SK-N-SH (cell line): ENCODE results near the gene CCDC24. TPM values are rescaled to one million over a fixed set of nuclear protein-coding genes. Genes with fewer than 3 reads are reported as not detected.

Experiments
- CTCF ChIA-PET: fragments of 300-600, 350-600 bp; formaldehyde crosslinking; extraction: SDS; loops from one replicate; lab custom pipeline; 2021; lab: Yijun Ruan, JAX
- POLR2A ChIA-PET: fragments of 350-600 bp; sonication (Branson Sonifier 250); formaldehyde crosslinking; extraction: SDS; loops from one replicate; lab custom pipeline; 2020; ENCODE audit warnings: antibody characterized with exemption, inconsistent platforms; lab: Yijun Ruan, JAX
- DNase-seq: peaks from one replicate; pipeline ENCODE4 v3.0.0; 2012
- H2AFZ ChIP-seq: fragments of 200-600 bp; sonication (generic); 2 replicates; pipeline ENCODE4 v1.8.1; 2016; ENCODE audit warnings: antibody characterized with exemption, mild to moderate bottlenecking, low read depth
- H3F3A ChIP-seq: fragments of 200-600 bp; sonication (generic); replicated peaks from 2 replicates; pipeline ENCODE3; 2016; ENCODE audit warnings: antibody characterized with exemption, mild to moderate bottlenecking; ENCODE audit not compliant: insufficient read depth
- H3K27ac ChIP-seq, 2 experiments: fragments of 200-500 bp in 1 of 2; fragments of 200-600 bp in 1 of 2; sonication (Bioruptor generic) in 1 of 2; sonication (generic), shearing (Covaris generic) in 1 of 2; 2 replicates each; pipeline versions ENCODE4 v1.5.1 to v1.6.1; 2014 to 2016; ENCODE audit warnings: low read depth in 2 of 2, inconsistent platforms in 1 of 2, low read length in 1 of 2, mild to moderate bottlenecking in 1 of 2, mixed read lengths in 1 of 2
- H3K27me3 ChIP-seq: fragments of 200-600 bp; sonication (generic), shearing (Covaris generic); 2 replicates; pipeline ENCODE4 v1.6.1; 2016; ENCODE audit warnings: mixed run types; ENCODE audit not compliant: insufficient read depth
- H3K36me3 ChIP-seq, 2 experiments: fragments of 200-500 bp in 1 of 2; fragments of 200-600 bp in 1 of 2; sonication (Bioruptor generic) in 1 of 2; sonication (generic) in 1 of 2; replicated peaks in 1 of 2; 2 replicates each; pipeline versions ENCODE3 to v1.5.1; 2014 to 2016; ENCODE audit warnings: low read length in 1 of 2, mild to moderate bottlenecking in 1 of 2; ENCODE audit not compliant: insufficient read depth in 2 of 2, control insufficient read depth in 1 of 2
- H3K4me1 ChIP-seq, 2 experiments: fragments of 200-500 bp in 1 of 2; fragments of 200-600 bp in 1 of 2; sonication (Bioruptor generic) in 1 of 2; sonication (generic), shearing (Covaris generic) in 1 of 2; 2 replicates each; pipeline versions ENCODE4 v1.5.1 to v1.6.1; 2014 to 2016; ENCODE audit warnings: low read depth in 1 of 2, low read length in 1 of 2, mixed run types in 1 of 2; ENCODE audit not compliant: insufficient read depth in 2 of 2, control insufficient read depth in 1 of 2
- H3K4me2 ChIP-seq: fragments of 200-600 bp; sonication (generic), shearing (Covaris generic); 2 replicates; pipeline ENCODE4 v1.6.1; 2017; ENCODE audit warnings: mixed run types
- H3K4me3 ChIP-seq, 2 experiments: fragments of 200-500 bp in 1 of 2; fragments of 200-600 bp in 1 of 2; sonication (Bioruptor generic) in 1 of 2; sonication (generic), shearing (Covaris generic) in 1 of 2; 2 replicates each; pipeline versions ENCODE4 v1.5.1 to v1.8.1; 2014 to 2016; ENCODE audit warnings: low read depth in 2 of 2, inconsistent platforms in 1 of 2, low read length in 1 of 2, mild to moderate bottlenecking in 1 of 2, mixed read lengths in 1 of 2, moderate library complexity in 1 of 2
- H3K79me2 ChIP-seq: fragments of 200-600 bp; sonication (generic); 2 replicates; pipeline ENCODE4 v1.8.1; 2017; ENCODE audit warnings: mild to moderate bottlenecking; ENCODE audit not compliant: insufficient read depth
- H3K9ac ChIP-seq: fragments of 200-600 bp; sonication (generic); 2 replicates; pipeline ENCODE4 v1.6.1; 2017; ENCODE audit warnings: mixed run types
- H3K9me2 ChIP-seq: fragments of 200-600 bp; sonication (generic); 2 replicates; pipeline ENCODE4 v1.6.1; 2017; ENCODE audit warnings: mixed run types
- H3K9me3 ChIP-seq: fragments of 200-600 bp; sonication (generic); 2 replicates; pipeline ENCODE4 v1.6.1; 2017; ENCODE audit warnings: mixed run types, mild to moderate bottlenecking, moderate library complexity
- H4K20me1 ChIP-seq: fragments of 200-600 bp; sonication (generic); 2 replicates; pipeline ENCODE4 v1.6.1; 2017; ENCODE audit warnings: mild to moderate bottlenecking, mixed run types; ENCODE audit not compliant: insufficient read depth
- ELF1 ChIP-seq: IDR thresholded peaks from 2 replicates; pipeline ENCODE4 v1.4.0; 2012
- EP300 ChIP-seq, 2 experiments: IDR thresholded peaks; 2 replicates each; pipeline versions ENCODE4 v1.4.0 to v1.6.1; 2012; ENCODE audit warnings: borderline replicate concordance in 1 of 2, low read depth in 1 of 2, low read length in 1 of 2
- FOSL2 ChIP-seq: IDR thresholded peaks from 2 replicates; pipeline ENCODE4 v1.4.0; 2012; ENCODE audit warnings: low read depth, mild to moderate bottlenecking, moderate library complexity, borderline replicate concordance
- FOXJ3 ChIP-seq: sonication (generic); formaldehyde crosslinking; IDR thresholded peaks from 2 replicates; pipeline ENCODE4 v1.5.1; 2020; ENCODE audit warnings: mild to moderate bottlenecking, missing genetic modification reagents
- FOXM1 ChIP-seq: IDR thresholded peaks from 2 replicates; pipeline ENCODE4 v1.4.0; 2012; ENCODE audit warnings: low read depth, mild to moderate bottlenecking
- GATA2 ChIP-seq: sonication (generic); formaldehyde crosslinking; IDR thresholded peaks from 2 replicates; pipeline ENCODE4 v1.5.0; 2020; ENCODE audit warnings: mild to moderate bottlenecking, missing genetic modification reagents
- JUND ChIP-seq: IDR thresholded peaks from 2 replicates; pipeline ENCODE4 v1.4.0; 2012
- MXI1 ChIP-seq: IDR thresholded peaks from 2 replicates; pipeline ENCODE4 v1.6.1; 2012; ENCODE audit warnings: mild to moderate bottlenecking, low read depth, low read length, improper control_type of control experiment
- NRF1 ChIP-seq: IDR thresholded peaks from 2 replicates; pipeline ENCODE4 v1.6.1; 2012; ENCODE audit warnings: low read depth, mild to moderate bottlenecking, low read length
- RAD21 ChIP-seq: IDR thresholded peaks from 2 replicates; pipeline ENCODE4 v1.6.1; 2012; ENCODE audit warnings: mild to moderate bottlenecking, low read length
- RCOR1 ChIP-seq: fragments of 150-350 bp; IDR thresholded peaks from 2 replicates; pipeline ENCODE4 v1.6.1; 2017; ENCODE audit warnings: antibody characterized with exemption, low read length
- TCF12 ChIP-seq: IDR thresholded peaks from 2 replicates; pipeline ENCODE4 v1.4.0; 2012
- TEAD4 ChIP-seq: IDR thresholded peaks from 2 replicates; pipeline ENCODE4 v1.4.0; 2012; ENCODE audit warnings: mild to moderate bottlenecking, borderline replicate concordance; ENCODE audit not compliant: insufficient read depth
- WGBS: methylation state at CpG from one replicate; pipeline ENCODE4 v1.1.6; 2017; ENCODE audit warnings: low lambda C conversion rate; 5-methylcytosine and 5-hydroxymethylcytosine counted together
- polyA plus RNA-seq, 3 experiments: library from polyadenylated mRNA; depleted of rRNA; stranded (reverse); fragments of >200 nt; gene quantifications; 2 replicates each; pipeline ENCODE4 v1.2.3, GENCODE V29; 2012
- TF ChIP-seq, protein P1 (sequence below): IDR thresholded peaks from 2 replicates; pipeline ENCODE4; 2012
- TF ChIP-seq, protein P2 (sequence below): IDR thresholded peaks from 2 replicates; pipeline ENCODE4 v1.4.0; 2012; ENCODE audit warnings: low read depth
- TF ChIP-seq, protein P3 (sequence below): fragments of 150-350 bp; IDR thresholded peaks from 2 replicates; pipeline ENCODE4 v1.6.1; 2016; ENCODE audit warnings: mild to moderate bottlenecking, low read depth, low read length
- TF ChIP-seq, protein P4 (sequence below): fragments of 200-600 bp; sonication (generic); IDR thresholded peaks from 2 replicates; pipeline ENCODE4 v1.6.1; 2017; ENCODE audit warnings: antibody characterized with exemption, mild to moderate bottlenecking, moderate library complexity
- TF ChIP-seq, protein P5 (sequence below): IDR thresholded peaks from 2 replicates; pipeline ENCODE4 v1.4.0; 2012; ENCODE audit warnings: low read depth, borderline replicate concordance

CCDC24 gene
- polyA plus RNA-seq, 1 of the 3 experiments (the other 2 are of a cell fraction), result 7.5 TPM

DNA sequence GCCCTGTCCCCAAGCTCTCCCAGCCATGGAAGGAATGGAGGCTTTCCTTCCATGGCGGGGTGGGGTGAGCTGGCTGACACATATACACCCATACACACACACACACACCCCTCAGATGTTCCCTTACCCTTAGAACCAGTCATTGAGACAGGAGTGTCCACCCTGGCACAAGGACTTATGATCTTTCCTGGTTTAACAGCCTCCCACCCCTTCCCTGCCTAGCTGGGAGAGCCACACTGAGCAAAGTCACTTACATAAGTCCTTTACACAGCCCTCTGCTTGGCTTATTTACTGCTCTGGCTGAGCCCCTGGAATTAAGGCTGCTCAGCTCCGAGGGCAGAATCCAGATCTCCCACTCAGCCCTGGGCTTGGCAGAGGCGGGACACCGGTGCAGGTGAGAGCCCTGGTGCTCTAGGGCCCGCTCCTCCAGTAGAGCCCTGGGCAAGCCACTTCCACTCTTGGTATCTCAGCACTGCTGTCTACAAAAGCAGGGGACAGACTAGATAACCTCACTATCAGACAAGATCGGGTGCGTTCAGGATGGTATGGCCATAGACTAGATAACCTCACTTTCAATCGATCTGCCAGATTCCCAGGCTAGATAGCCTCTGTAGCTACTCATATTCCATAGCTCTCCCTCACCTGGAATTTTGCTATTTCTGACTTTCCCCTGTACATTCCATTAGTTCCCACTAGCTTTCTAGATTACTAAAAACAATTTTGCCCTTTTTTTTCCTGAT, 23.1 kb downstream of the CCDC24 start:
- Histone ChIP-seq H3K36me3 (no peaks in the 10 kb centered on the region), H3K4me3 (no peak overlapping the region), H2AFZ (no peak overlapping the region)
- POLR2A ChIA-PET, result no interaction called here
- TF ChIP-seq, protein P1, sequence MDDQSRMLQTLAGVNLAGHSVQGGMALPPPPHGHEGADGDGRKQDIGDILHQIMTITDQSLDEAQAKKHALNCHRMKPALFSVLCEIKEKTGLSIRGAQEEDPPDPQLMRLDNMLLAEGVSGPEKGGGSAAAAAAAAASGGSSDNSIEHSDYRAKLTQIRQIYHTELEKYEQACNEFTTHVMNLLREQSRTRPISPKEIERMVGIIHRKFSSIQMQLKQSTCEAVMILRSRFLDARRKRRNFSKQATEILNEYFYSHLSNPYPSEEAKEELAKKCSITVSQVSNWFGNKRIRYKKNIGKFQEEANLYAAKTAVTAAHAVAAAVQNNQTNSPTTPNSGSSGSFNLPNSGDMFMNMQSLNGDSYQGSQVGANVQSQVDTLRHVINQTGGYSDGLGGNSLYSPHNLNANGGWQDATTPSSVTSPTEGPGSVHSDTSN, result no peak
- TF ChIP-seq, all 33 proteins: peak for 0
- H3K4me2 ChIP-seq, result no peak overlapping the region
- H3K79me2 ChIP-seq, result no peaks in the 10 kb centered on the region
- H3K9me2 ChIP-seq, result no peaks in the 10 kb centered on the region
- no peaks in the 10 kb centered on the region for H4K20me1 ChIP-seq
- no peaks in the 10 kb centered on the region for H3K9me3 ChIP-seq
- DNase-seq, result no peak
- WGBS, result 58% methylated on average over 4 of the region's 8 CpGs
- H3K9ac ChIP-seq, result no peak overlapping the region
- H3K27me3 ChIP-seq, result no peaks in the 10 kb centered on the region
- H3K4me1 ChIP-seq, result peaks cover 3 to 6% of the 10 kb centered on the region in 2 experiments; a peak in 2 of 4 replicates
- H3K27ac ChIP-seq, result no peak overlapping the region
- H3F3A ChIP-seq, result no peaks in the 10 kb centered on the region
- CTCF ChIA-PET, result interaction anchor here (0.9 to 25.6 kb wide), 6 partner anchors 16 to 33 kb away, joined by 3 to 598 read pairs (median 7); partner anchors contain the start of genes CCDC24 and SLC6A9

DNA sequence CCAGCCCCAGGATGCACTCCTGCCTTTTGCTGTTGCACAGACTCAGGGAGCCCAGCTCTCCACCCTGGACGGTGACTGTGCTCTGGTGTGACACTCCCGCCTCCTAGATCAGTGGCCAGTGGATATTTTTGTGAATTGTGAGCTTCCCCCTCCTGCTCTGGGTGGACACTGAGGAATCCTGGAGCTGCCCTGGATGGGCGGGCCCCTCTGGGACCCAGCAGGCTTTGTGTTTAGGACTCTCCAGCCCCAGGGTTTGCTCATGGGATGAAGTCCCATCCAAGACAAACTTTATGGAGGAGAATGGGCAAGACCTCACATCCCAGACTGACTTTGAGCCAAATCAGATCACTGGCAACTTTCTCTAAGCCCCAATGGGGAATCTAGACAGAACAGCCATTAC, 23.8 kb downstream of the CCDC24 start:
- Histone ChIP-seq H3K36me3 (no peaks in the 10 kb centered on the region), H3K9me2 (no peaks in the 10 kb centered on the region), H2AFZ (no peak overlapping the region), H4K20me1 (no peaks in the 10 kb centered on the region), H3K27me3 (no peaks in the 10 kb centered on the region), H3K4me3 (no peak overlapping the region), H3K79me2 (no peaks in the 10 kb centered on the region), H3K4me1 (peaks cover 3 to 6% of the 10 kb centered on the region in 2 experiments; a peak in 2 of 4 replicates), H3K27ac (no peak overlapping the region), H3K9ac (no peak overlapping the region), H3F3A (no peaks in the 10 kb centered on the region), H3K9me3 (no peaks in the 10 kb centered on the region), H3K4me2 (no peak overlapping the region)
- DNase-seq, result no peak
- TF ChIP-seq NRF1 (no peak), FOXM1 (no peak), TCF12 (no peak), FOSL2 (no peak), RAD21 (no peak), ELF1 (no peak), TEAD4 (no peak), FOXJ3 (no peak), JUND (no peak), EP300 (IDR thresholded peaks at IDR 0.05; ENCODE audit: borderline replicate concordance in 1 of 2, low read depth in 1 of 2, low read length in 1 of 2) (no peak), GATA2 (CRISPR knock-in tag) (no peak), MXI1 (no peak), RCOR1 (no peak)
- TF ChIP-seq, protein P2, sequence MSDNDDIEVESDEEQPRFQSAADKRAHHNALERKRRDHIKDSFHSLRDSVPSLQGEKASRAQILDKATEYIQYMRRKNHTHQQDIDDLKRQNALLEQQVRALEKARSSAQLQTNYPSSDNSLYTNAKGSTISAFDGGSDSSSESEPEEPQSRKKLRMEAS, result no peak
- TF ChIP-seq, protein P3, sequence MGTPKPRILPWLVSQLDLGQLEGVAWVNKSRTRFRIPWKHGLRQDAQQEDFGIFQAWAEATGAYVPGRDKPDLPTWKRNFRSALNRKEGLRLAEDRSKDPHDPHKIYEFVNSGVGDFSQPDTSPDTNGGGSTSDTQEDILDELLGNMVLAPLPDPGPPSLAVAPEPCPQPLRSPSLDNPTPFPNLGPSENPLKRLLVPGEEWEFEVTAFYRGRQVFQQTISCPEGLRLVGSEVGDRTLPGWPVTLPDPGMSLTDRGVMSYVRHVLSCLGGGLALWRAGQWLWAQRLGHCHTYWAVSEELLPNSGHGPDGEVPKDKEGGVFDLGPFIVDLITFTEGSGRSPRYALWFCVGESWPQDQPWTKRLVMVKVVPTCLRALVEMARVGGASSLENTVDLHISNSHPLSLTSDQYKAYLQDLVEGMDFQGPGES, result no peak
- TF ChIP-seq, protein P4, sequence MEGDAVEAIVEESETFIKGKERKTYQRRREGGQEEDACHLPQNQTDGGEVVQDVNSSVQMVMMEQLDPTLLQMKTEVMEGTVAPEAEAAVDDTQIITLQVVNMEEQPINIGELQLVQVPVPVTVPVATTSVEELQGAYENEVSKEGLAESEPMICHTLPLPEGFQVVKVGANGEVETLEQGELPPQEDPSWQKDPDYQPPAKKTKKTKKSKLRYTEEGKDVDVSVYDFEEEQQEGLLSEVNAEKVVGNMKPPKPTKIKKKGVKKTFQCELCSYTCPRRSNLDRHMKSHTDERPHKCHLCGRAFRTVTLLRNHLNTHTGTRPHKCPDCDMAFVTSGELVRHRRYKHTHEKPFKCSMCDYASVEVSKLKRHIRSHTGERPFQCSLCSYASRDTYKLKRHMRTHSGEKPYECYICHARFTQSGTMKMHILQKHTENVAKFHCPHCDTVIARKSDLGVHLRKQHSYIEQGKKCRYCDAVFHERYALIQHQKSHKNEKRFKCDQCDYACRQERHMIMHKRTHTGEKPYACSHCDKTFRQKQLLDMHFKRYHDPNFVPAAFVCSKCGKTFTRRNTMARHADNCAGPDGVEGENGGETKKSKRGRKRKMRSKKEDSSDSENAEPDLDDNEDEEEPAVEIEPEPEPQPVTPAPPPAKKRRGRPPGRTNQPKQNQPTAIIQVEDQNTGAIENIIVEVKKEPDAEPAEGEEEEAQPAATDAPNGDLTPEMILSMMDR, result no peak
- TF ChIP-seq, protein P1, result no peak
- TF ChIP-seq, protein P5, sequence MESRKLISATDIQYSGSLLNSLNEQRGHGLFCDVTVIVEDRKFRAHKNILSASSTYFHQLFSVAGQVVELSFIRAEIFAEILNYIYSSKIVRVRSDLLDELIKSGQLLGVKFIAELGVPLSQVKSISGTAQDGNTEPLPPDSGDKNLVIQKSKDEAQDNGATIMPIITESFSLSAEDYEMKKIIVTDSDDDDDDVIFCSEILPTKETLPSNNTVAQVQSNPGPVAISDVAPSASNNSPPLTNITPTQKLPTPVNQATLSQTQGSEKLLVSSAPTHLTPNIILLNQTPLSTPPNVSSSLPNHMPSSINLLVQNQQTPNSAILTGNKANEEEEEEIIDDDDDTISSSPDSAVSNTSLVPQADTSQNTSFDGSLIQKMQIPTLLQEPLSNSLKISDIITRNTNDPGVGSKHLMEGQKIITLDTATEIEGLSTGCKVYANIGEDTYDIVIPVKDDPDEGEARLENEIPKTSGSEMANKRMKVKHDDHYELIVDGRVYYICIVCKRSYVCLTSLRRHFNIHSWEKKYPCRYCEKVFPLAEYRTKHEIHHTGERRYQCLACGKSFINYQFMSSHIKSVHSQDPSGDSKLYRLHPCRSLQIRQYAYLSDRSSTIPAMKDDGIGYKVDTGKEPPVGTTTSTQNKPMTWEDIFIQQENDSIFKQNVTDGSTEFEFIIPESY, result no peak
- POLR2A ChIA-PET, result no interaction called here
- CTCF ChIA-PET, result interaction anchor here (1.3 to 25.6 kb wide), 4 partner anchors 16 to 32 kb away, joined by 5 to 598 read pairs (median 42); partner anchors contain the start of genes CCDC24 and SLC6A9
- 73% methylated on average over 3 of the region's 3 CpGs for WGBS
